ENCODE results near the gene OPN3.

Gene OPN3

GRCh38 chr1:241592273-241592958, 47.8 kb downstream of the OPN3 start:
- H3K4me1 ChIP-seq (ENCODE audit: control insufficient read depth, insufficient read depth, low read length) = no peaks in the 10 kb centered on the region
- no peaks in the 10 kb centered on the region for H3K36me3 ChIP-seq (ENCODE audit: control insufficient read depth in 2 of 2, insufficient read depth in 1 of 2, low read length in 2 of 2)
- no peak overlapping the region for H3K27ac ChIP-seq (ENCODE audit: extremely low read depth, low read depth, low read length)
- TF ChIP-seq ZNF391 (tag by site-specific recombination; IDR thresholded peaks at IDR 0.05; ENCODE audit: borderline replicate concordance, low read depth) (no peak), ZNF600 (tag by site-specific recombination; IDR thresholded peaks at IDR 0.05) (no peak), ZNF776 (tag by site-specific recombination; IDR thresholded peaks at IDR 0.05; ENCODE audit: borderline replicate concordance) (no peak), SCRT2 (tag by site-specific recombination; IDR thresholded peaks at IDR 0.05) (no peak), ZBTB1 (tag by site-specific recombination; IDR thresholded peaks at IDR 0.05) (no peak), ZNF514 (tag by site-specific recombination; IDR thresholded peaks at IDR 0.05) (no peak), MYNN (tag by site-specific recombination; IDR thresholded peaks at IDR 0.05; ENCODE audit: borderline replicate concordance) (no peak), ZNF138 (tag by site-specific recombination; IDR thresholded peaks at IDR 0.05; ENCODE audit: borderline replicate concordance) (no peak), ZNF596 (tag by site-specific recombination; IDR thresholded peaks at IDR 0.05) (no peak), ZNF639 (tag by site-specific recombination; IDR thresholded peaks at IDR 0.05) (no peak), ZNF114 (tag by site-specific recombination; IDR thresholded peaks at IDR 0.05) (no peak), SP3 (tag by site-specific recombination; IDR thresholded peaks at IDR 0.05) (no peak), ZFHX2 (tag by site-specific recombination; conservative IDR thresholded peaks at IDR 0.05) (no peak)
- no peaks in the 10 kb centered on the region for H3K9me3 ChIP-seq (ENCODE audit: control insufficient read depth, insufficient read depth, low read depth, low read length)
- POLR2A ChIA-PET = no interaction called here
- no peak overlapping the region for H3K4me3 ChIP-seq (ENCODE audit: low read depth, low read length)
- CTCF ChIA-PET = no interaction called here

GRCh38 chr1:241591736-241592135, 48.4 kb downstream of the OPN3 start:
- no peaks in the 10 kb centered on the region for H3K36me3 ChIP-seq (ENCODE audit: control insufficient read depth in 2 of 2, insufficient read depth in 1 of 2, low read length in 2 of 2)
- H3K4me1 ChIP-seq (ENCODE audit: control insufficient read depth, insufficient read depth, low read length) = no peaks in the 10 kb centered on the region
- TF ChIP-seq ZNF548 (tag by site-specific recombination; IDR thresholded peaks at IDR 0.05) (no peak), ZNF214 (tag by site-specific recombination; IDR thresholded peaks at IDR 0.05; ENCODE audit: borderline replicate concordance) (no peak), ZNF280C (tag by site-specific recombination; IDR thresholded peaks at IDR 0.05) (no peak), ZNF404 (tag by site-specific recombination; IDR thresholded peaks at IDR 0.05) (no peak), ZNF391 (tag by site-specific recombination; IDR thresholded peaks at IDR 0.05; ENCODE audit: borderline replicate concordance, low read depth) (no peak), GLIS1 (tag by site-specific recombination; IDR thresholded peaks at IDR 0.05) (no peak), ZNF114 (tag by site-specific recombination; IDR thresholded peaks at IDR 0.05) (no peak), ELK4 (IDR thresholded peaks at IDR 0.05; ENCODE audit: borderline replicate concordance, low read depth, low read length) (no peak), ZNF211 (tag by site-specific recombination; IDR thresholded peaks at IDR 0.05; ENCODE audit: low read depth) (no peak), ZEB2 (tag by site-specific recombination; IDR thresholded peaks at IDR 0.05) (no peak), KLF9 (tag by site-specific recombination; IDR thresholded peaks at IDR 0.05; ENCODE audit: low read depth) (no peak), PATZ1 (tag by site-specific recombination; IDR thresholded peaks at IDR 0.05) (no peak), ZNF341 (tag by site-specific recombination; IDR thresholded peaks at IDR 0.05; ENCODE audit: low read depth) (no peak), ZNF354C (tag by site-specific recombination; IDR thresholded peaks at IDR 0.05; ENCODE audit: borderline replicate concordance, low read depth) (no peak), ZNF561 (tag by site-specific recombination; IDR thresholded peaks at IDR 0.05; ENCODE audit: borderline replicate concordance) (no peak)
- ChIA-PET POLR2A (no interaction called here), CTCF (interaction anchor here (0.5 to 0.7 kb wide), 2 partner anchors 54 to 645 kb away, joined by 4 read pairs; no protein-coding TSS in a partner anchor)
- no peak overlapping the region for H3K4me3 ChIP-seq (ENCODE audit: low read depth, low read length)
- H3K27ac ChIP-seq (ENCODE audit: extremely low read depth, low read depth, low read length) = no peak overlapping the region
- no peaks in the 10 kb centered on the region for H3K9me3 ChIP-seq (ENCODE audit: control insufficient read depth, insufficient read depth, low read depth, low read length)

Measured in HEK293 (cell line).